NCI-H2171 (cell line): ENCODE measurements around the gene SYTL4.

ENCODE experiments used
- DNase-seq: peaks from one replicate; lab custom pipeline; 2025; lab: John Stamatoyannopoulos, UW

The SYTL4 gene

GRCh38 chrX:100647739-100648138 lies 84.2 kb downstream of the SYTL4 start:
- DNase-seq: no peak

DNA sequence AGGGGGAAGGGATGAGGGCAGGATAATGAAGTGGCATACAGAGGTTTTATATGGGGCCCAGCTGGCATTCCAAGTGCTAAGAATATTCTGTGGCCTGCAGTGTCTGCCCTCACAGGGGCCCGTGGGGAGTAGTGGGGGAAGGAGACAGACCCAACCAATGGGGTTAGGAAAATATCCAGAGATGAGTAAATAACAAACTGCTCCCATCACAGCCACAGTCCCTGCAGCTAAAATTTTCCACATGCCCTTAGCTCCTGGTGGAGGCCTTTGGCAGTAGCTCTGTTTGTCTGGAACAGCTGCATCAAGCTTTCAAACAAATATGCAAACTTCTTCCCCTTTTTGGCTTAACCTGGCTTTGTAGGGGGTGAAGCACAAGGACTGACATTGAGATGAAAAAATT lies 84.8 kb downstream of the SYTL4 start:
- no peak for DNase-seq

DNA sequence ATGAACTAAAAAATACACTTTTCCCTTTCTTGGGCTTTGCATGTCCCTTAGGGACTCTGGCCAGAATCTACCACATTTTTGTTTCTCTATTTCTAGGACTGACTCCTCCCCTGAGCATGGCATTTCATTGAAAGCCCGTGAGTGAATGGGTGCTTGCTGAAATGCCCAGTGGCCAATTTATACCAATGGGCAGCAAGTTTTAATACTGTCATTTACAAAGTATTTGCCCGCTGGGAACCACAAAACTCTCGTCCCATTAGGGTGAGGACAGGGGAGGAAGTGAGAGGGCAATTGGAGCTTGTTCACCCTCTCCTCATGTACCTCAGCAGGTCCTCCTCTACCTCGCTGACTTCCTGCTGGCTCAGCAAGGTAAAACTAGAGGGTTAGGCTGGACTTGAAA lies 86.8 kb downstream of the SYTL4 start:
- DNase-seq: no peak

DNA sequence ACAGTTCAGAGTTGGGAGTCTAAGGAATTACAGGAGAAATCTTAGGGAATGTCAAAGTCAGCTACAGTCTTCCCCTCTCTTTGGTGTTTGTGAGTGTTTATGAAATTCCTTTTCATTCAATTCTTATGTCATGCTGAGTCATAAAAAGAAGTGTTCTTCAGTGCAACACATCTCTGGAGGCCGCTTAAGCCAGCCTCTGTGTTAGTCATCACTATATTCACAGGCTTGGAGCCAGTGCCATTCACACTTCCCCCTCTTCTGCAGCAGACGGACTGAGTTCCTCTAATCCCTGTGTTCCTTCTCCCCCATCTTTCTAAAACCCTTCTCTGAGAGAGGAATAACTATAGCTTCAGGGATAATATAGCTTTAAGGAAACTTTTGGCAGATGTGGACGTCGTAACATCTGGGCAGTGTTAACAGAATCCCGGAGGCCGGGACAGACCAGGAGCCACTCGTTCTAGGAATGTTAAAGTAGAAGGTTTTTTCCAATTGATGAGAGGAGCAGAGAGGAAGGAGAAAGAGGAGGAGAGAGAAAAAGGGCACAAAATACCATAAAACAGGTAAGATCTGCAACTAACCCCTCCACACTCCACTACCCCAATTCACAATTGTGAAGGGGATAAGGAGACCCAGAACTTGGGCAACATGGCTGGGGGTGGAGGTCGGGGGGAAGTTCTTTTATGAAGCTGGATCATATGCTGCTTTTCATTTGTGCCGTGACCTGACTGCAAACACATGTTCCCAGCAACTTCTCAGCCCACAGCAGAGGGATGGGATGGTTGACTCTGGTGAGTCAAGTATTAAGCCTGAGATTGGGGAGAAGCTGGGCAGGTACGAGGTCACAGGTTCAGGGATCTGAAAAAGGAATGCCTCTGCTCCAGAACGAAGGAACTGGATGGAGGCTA lies 87.7 kb downstream of the SYTL4 start, which contains the start of gene SRPX2:
TSS of gene SRPX2 (plus strand) at position 244 of the 905 bp plus-strand sequence. CDS start 2,124 bp downstream, outside the sequence.
- no peak for DNase-seq

- DNase-seq: no peak
These were observed 88.7 kb downstream of the SYTL4 start for GRCh38 chrX:100643212-100643611.

- no peak for DNase-seq
These were observed 89.6 kb downstream of the SYTL4 start for GRCh38 chrX:100642290-100642689.

DNA sequence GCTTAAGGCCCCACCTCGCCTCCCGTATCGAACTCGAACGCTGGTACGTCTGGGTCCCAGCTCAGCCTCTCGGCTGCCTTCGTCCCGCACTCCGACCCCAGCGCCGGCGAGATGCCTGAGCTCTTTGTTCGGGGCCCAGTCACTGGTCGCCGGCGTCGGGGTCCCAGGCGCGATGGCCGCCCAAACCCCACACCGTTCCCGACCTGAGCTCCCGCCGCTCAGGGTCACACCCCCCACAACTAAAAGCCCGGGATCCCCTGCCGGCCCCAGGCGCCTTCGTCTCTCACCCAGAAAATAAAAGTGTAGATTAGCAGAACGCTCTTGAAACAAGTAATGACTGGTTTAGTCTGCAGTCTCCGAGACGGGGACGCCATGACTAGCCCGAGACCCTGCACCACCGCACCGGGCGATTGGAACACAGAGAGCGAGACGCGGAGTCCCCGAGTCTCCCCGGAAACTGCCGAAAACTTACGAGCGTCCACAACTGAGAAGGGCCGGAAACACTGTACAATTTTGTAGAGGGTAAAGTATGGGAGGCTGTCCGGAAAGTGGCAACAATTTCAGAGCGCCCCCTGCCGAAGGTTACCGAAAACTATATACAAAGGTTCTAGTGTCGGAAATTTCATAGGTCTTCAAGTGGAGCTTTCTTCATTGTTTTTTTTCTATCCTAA lies 95.5 kb downstream of the SYTL4 start, which contains the start of gene TSPAN6:
TSS of gene TSPAN6 (minus strand) at position 486 of the 671 bp plus-strand sequence. CDS start at position 374, 112 bp downstream.
- DNase-seq: peak; percentile 23

DNA sequence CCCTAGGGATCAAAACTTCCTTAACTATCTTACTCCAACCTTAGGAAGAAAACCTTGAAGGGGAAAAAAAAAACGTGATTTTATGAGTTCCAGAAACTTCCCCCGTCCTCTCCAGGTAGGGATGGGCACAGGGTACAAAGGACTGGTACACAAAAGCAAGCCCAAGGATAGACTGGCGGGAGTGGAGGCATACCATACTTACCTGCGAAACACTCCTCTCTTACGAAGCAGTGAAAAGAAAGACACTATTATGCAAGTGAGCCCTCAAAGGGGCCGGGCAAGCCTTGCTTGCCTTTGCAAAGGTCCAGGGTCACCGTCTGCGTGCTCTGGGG lies 96.0 kb downstream of the SYTL4 start:
- DNase-seq: no peak

DNA sequence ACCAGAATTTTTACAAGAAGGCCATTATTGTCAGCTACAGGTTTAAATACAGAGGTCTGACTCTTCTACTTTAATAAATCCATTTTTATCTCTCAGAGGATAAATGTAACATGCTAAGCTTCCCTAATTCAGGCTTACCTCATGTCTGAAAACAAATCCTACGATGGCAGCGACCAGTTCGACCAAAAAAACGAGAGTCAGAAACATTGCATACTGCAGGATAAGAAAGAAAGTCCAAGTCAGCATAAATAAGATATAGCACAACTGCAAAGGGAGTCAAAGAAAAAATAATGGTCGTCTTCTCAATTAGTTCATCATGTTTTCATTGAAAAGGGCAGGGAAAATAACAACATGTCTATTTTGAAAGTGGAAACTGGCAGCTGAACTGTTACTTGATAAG lies 96.9 kb downstream of the SYTL4 start:
- no peak for DNase-seq

- no peak for DNase-seq
These were observed 105.9 kb downstream of the SYTL4 start for GRCh38 chrX:100625985-100626491.
